ENCODE data around the gene ADAMTSL1.

The ADAMTSL1 gene

GRCh38 chr9:18472435-18472834 lies 1.5 kb upstream of the ADAMTSL1 start:
- no peak for DNase-seq

- no peak for DNase-seq
These were observed 1.1 kb upstream of the ADAMTSL1 start for GRCh38 chr9:18472841-18473251.

- no peak for DNase-seq
These were observed 830 bp downstream of the ADAMTSL1 start for GRCh38 chr9:18474783-18475182.

GRCh38 chr9:18477121-18477660 lies 3.2 kb downstream of the ADAMTSL1 start:
- no peak for DNase-seq

GRCh38 chr9:18477719-18478118 lies 3.8 kb downstream of the ADAMTSL1 start:
- DNase-seq = no peak

- DNase-seq = no peak
These were observed 4.8 kb downstream of the ADAMTSL1 start for GRCh38 chr9:18478501-18479361.

GRCh38 chr9:18479405-18479804 lies 5.5 kb downstream of the ADAMTSL1 start:
- no peak for DNase-seq

- no peak for DNase-seq
These were observed 6.7 kb downstream of the ADAMTSL1 start for GRCh38 chr9:18480662-18481093.

GRCh38 chr9:18482371-18482770 lies 8.4 kb downstream of the ADAMTSL1 start:
- DNase-seq = no peak

GRCh38 chr9:18485714-18486113 lies 11.8 kb downstream of the ADAMTSL1 start:
- no peak for DNase-seq

GRCh38 chr9:18487611-18488010 lies 13.7 kb downstream of the ADAMTSL1 start:
- no peak for DNase-seq

- no peak for DNase-seq
These were observed 14.9 kb downstream of the ADAMTSL1 start for GRCh38 chr9:18488886-18489285.

- DNase-seq = no peak
These were observed 15.9 kb downstream of the ADAMTSL1 start for GRCh38 chr9:18489861-18490260.

- no peak for DNase-seq
These were observed 16.9 kb downstream of the ADAMTSL1 start for GRCh38 chr9:18490641-18491370.

- DNase-seq = no peak
These were observed 18.7 kb downstream of the ADAMTSL1 start for GRCh38 chr9:18492612-18493011.

- no peak for DNase-seq
These were observed 19.6 kb downstream of the ADAMTSL1 start for GRCh38 chr9:18493451-18493993.

GRCh38 chr9:18495065-18495464 lies 21.1 kb downstream of the ADAMTSL1 start:
- DNase-seq = no peak

- DNase-seq = no peak
These were observed 22.5 kb downstream of the ADAMTSL1 start for GRCh38 chr9:18496256-18497000.

- DNase-seq = no peak
These were observed 25.1 kb downstream of the ADAMTSL1 start for GRCh38 chr9:18499062-18499461.

- DNase-seq = no peak
These were observed 26.0 kb downstream of the ADAMTSL1 start for GRCh38 chr9:18499980-18500379.

- DNase-seq = no peak
These were observed 26.5 kb downstream of the ADAMTSL1 start for GRCh38 chr9:18500451-18500850.

GRCh38 chr9:18501949-18502348 lies 28.0 kb downstream of the ADAMTSL1 start:
- DNase-seq = no peak

- no peak for DNase-seq
These were observed 28.6 kb downstream of the ADAMTSL1 start for GRCh38 chr9:18502546-18502945.
